GM13976 (cell line): ENCODE measurements around the gene SERAC1.
"Not testable (repeated sequence)": the region's sequence is repeated elsewhere in the genome, so short reads cannot be mapped to it uniquely, and the experiment has no call there.

Experiments
- DNase-seq: peaks from one replicate; pipeline ENCODE4 v3.0.0; 2012; ENCODE audit warnings: low spot score
- CTCF ChIP-seq: IDR thresholded peaks from 2 replicates; pipeline ENCODE4 v1.5.1; 2012; ENCODE audit warnings: borderline replicate concordance, mild to moderate bottlenecking; ENCODE audit not compliant: insufficient read depth; ENCODE audit errors: extremely low read depth, missing control alignments, control extremely low read depth
- in situ Hi-C: fragments of 300-500 bp; cut with MboI; formaldehyde crosslinking; loops from one replicate; pipeline ENCODE4 v1.12.0; 2022; ENCODE audit warnings: low sequenced_read_pairs, mixed read lengths, inconsistent platforms; ENCODE audit not compliant: unreplicated experiment

SERAC1 gene

GRCh38 chr6:158168040-158168289 is at the start of gene SERAC1:
Gene SERAC1, minus strand, starts transcription at chr6:158168262. Its CDS starts 9,899 bp downstream, at chr6:158158363.
- TF ChIP-seq CTCF = no peak
- DNase-seq = no peak
- in situ Hi-C loops = no loop called here

- peak; percentile 80 for DNase-seq
- in situ Hi-C loops = loop anchor here (5.0 to 25.0 kb wide), 3 partner anchors 478 to 898 kb away; no protein-coding TSS in a partner anchor
- TF ChIP-seq CTCF = peak; percentile 87
These were observed 46.0 kb upstream of the SERAC1 start for GRCh38 chr6:158213925-158214674.

- no peak for TF ChIP-seq CTCF
- no peak for DNase-seq
- in situ Hi-C loops = loop anchor here (5.0 to 25.0 kb wide), 3 partner anchors 481 to 901 kb away; no protein-coding TSS in a partner anchor
These were observed 43.4 kb upstream of the SERAC1 start for GRCh38 chr6:158211273-158212055.

- not testable (repeated sequence) for DNase-seq
- in situ Hi-C loops = loop anchor here (5.0 to 25.0 kb wide), 3 partner anchors 483 to 903 kb away; no protein-coding TSS in a partner anchor
These were observed 41.7 kb upstream of the SERAC1 start for GRCh38 chr6:158209582-158210333.

- in situ Hi-C loops = loop anchor here (25.0 kb wide), 2 partner anchors 754 to 904 kb away; no protein-coding TSS in a partner anchor
- not testable (repeated sequence) for DNase-seq
These were observed 40.4 kb upstream of the SERAC1 start for GRCh38 chr6:158208226-158209030.

GRCh38 chr6:158207422-158207788 is 39.3 kb upstream of the SERAC1 start:
- in situ Hi-C loops = loop anchor here (25.0 kb wide), 2 partner anchors 755 to 905 kb away; no protein-coding TSS in a partner anchor
- peak; percentile 80 for DNase-seq

More at GRCh38 chr6:158207422-158207788, 39.3 kb upstream of the SERAC1 start:
- TF ChIP-seq CTCF = no peak
